ENCODE data around the gene TBCK.

- TF ChIP-seq EZH2 (IDR thresholded peaks at IDR 0.05; ENCODE audit: low read length) (no peak), CTCF (optimal IDR thresholded peaks at IDR 0.05 in 1 of 3, IDR thresholded peaks at IDR 0.05 in 1 of 3, conservative IDR thresholded peaks at IDR 0.05 in 1 of 3; ENCODE audit: extremely low read depth in 1 of 3, insufficient read depth in 2 of 3, low read length in 3 of 3) (no peak)
Observed at GRCh38 chr4:106136777-106137331, 179.2 kb downstream of the TBCK start.
